Lower lobe of right lung (tissue), 2 donors: Measurements from ENCODE around the gene JADE2. TPM values are rescaled to one million over a fixed set of nuclear protein-coding genes. Genes with fewer than 3 reads are reported as not detected.

Experiments
- ATAC-seq, 2 donors: fragments of 200-7000 bp; cut with Tn5 transposase; one replicate each; pipeline ENCODE4 v1.9.1; 2020 to 2022; ENCODE audit warnings: mild to moderate bottlenecking in 2 of 2, moderate library complexity in 2 of 2
- DNase-seq: peaks from one replicate; pipeline ENCODE4 v3.0.0-alpha.2; 2020
- H3K27ac ChIP-seq: fragments of 200-600 bp; one replicate; pipeline ENCODE4 v1.8.0; 2022
- H3K27me3 ChIP-seq: fragments of 200-600 bp; one replicate; pipeline ENCODE4 v1.8.0; 2022; ENCODE audit warnings: low read depth
- H3K36me3 ChIP-seq: fragments of 200-600 bp; one replicate; pipeline ENCODE4 v1.8.0; 2022; ENCODE audit warnings: mild to moderate bottlenecking
- H3K4me1 ChIP-seq: fragments of 200-600 bp; one replicate; pipeline ENCODE4 v1.8.0; 2022
- H3K4me3 ChIP-seq: fragments of 200-600 bp; one replicate; pipeline ENCODE4 v1.8.0; 2022; ENCODE audit warnings: mild to moderate bottlenecking
- H3K9me3 ChIP-seq: fragments of 200-600 bp; one replicate; pipeline ENCODE4 v1.8.0; 2022
- intact Hi-C: fragments of 100-400 bp; cut with DNase I; formaldehyde crosslinking; loops from one replicate; pipeline ENCODE4 v1.11.0; 2022
- total RNA-seq: library from RNA; stranded (reverse); fragmentation: NEBNext Ultra II Directional; extraction: Animal tissue kit (Norgen Biotek cat#: 25700); gene quantifications from one replicate; pipeline ENCODE4 v1.2.1, GENCODE V29; 2021
- TF ChIP-seq, protein P1 (sequence below): fragments of 200-600 bp; IDR thresholded peaks from one replicate; pipeline ENCODE4 v1.8.0; 2022; ENCODE audit warnings: antibody characterized with exemption, mild to moderate bottlenecking
- donor health status: DM: no; HTN: yes; CAD: no; lungs with severe emphysema.

Gene JADE2
- total RNA-seq, 1 donor from 2014 or later = 79.4 TPM

- H3K9me3 ChIP-seq = no peaks in the 10 kb centered on the region
- H3K27ac ChIP-seq = no peak overlapping the region
- TF ChIP-seq, protein P1, sequence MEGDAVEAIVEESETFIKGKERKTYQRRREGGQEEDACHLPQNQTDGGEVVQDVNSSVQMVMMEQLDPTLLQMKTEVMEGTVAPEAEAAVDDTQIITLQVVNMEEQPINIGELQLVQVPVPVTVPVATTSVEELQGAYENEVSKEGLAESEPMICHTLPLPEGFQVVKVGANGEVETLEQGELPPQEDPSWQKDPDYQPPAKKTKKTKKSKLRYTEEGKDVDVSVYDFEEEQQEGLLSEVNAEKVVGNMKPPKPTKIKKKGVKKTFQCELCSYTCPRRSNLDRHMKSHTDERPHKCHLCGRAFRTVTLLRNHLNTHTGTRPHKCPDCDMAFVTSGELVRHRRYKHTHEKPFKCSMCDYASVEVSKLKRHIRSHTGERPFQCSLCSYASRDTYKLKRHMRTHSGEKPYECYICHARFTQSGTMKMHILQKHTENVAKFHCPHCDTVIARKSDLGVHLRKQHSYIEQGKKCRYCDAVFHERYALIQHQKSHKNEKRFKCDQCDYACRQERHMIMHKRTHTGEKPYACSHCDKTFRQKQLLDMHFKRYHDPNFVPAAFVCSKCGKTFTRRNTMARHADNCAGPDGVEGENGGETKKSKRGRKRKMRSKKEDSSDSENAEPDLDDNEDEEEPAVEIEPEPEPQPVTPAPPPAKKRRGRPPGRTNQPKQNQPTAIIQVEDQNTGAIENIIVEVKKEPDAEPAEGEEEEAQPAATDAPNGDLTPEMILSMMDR = no peak
- intact Hi-C loops = no loop called here
- no peaks in the 10 kb centered on the region for H3K36me3 ChIP-seq
- H3K4me3 ChIP-seq = no peak overlapping the region
- no peak for ATAC-seq
- H3K27me3 ChIP-seq = no peaks in the 10 kb centered on the region
- DNase-seq = no peak
- peaks cover 34% of the 10 kb centered on the region for H3K4me1 ChIP-seq
These were observed 24.6 kb upstream of the JADE2 start for GRCh38 chr5:134500699-134501430.

DNA sequence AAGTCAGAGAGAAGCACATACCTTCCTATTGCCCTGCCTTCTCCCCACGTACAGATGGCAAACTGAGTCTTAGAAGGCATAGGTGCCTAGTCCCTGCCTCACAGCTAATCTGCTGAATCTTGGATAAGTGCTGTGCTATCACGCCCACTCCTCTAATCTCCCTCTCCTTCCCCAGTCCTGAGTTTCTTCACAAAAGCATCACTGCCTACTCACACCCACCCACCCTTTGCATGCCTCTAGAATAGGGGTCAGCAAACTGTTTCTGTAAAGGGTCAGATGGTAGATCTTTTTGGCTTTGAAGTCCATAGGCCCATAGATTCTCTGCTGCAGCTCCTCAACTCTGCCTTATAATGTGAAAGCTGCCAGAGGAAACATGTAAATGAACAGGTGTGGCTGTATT, 23.2 kb upstream of the JADE2 start:
- ATAC-seq (no peak), DNase-seq (no peak)
- no peaks in the 10 kb centered on the region for H3K9me3 ChIP-seq
- no peaks in the 10 kb centered on the region for H3K27me3 ChIP-seq
- H3K4me1 ChIP-seq = peaks cover 44% of the 10 kb centered on the region
- H3K27ac ChIP-seq = no peak overlapping the region
- H3K4me3 ChIP-seq = no peak overlapping the region
- TF ChIP-seq, protein P1 = no peak
- H3K36me3 ChIP-seq = no peaks in the 10 kb centered on the region
- intact Hi-C loops = no loop called here

DNA sequence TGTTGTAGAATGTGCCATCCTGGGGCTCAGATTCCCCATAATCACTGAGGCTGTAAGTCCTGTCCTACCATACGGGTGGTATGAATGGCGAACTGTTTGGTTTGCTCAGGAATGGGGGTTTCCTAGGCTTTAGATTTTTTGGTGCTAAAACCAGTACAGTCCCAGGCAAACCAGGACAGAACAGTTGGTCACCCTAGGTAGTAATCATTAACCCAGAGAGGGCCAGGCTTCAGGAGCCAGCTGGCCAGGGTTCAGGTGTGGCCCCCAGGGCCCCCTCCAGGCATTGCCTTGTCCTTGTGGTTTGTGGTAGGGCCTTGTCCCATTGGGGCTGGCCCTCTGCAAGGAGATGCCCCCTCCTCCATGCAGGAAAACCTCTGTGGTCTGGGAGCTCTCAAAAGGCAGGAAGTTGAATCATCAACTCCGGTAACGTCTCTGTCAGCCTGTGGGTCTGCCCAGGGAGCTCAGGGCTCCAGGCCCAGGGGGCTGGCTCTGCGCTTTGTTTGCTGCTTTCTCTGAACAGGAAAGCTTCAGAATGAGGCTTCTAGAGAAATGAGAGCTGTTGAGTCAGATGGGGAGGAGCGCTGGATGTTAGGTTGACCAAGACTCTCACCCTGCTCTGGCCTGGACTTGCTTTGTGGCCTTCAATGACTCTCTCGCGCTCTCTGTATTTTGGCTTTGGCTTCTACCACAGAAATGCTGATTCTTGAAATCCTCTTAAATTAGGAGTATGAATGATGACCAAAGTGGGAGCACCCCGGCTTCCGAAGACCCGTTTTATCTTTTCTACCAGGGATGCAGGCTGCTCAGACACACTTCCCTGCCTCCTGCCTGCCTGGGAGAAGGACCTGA, 22.2 kb upstream of the JADE2 start:
- TF ChIP-seq, protein P1 = no peak
- intact Hi-C loops = no loop called here
- H3K36me3 ChIP-seq = no peaks in the 10 kb centered on the region
- H3K27me3 ChIP-seq = no peaks in the 10 kb centered on the region
- DNase-seq (peak; percentile 62), ATAC-seq (peak; percentile 72 to 76)
- H3K9me3 ChIP-seq = no peaks in the 10 kb centered on the region
- H3K4me3 ChIP-seq = no peak overlapping the region
- peak overlapping the region; percentile 73 for H3K27ac ChIP-seq
- H3K4me1 ChIP-seq = peaks cover 44% of the 10 kb centered on the region

DNA sequence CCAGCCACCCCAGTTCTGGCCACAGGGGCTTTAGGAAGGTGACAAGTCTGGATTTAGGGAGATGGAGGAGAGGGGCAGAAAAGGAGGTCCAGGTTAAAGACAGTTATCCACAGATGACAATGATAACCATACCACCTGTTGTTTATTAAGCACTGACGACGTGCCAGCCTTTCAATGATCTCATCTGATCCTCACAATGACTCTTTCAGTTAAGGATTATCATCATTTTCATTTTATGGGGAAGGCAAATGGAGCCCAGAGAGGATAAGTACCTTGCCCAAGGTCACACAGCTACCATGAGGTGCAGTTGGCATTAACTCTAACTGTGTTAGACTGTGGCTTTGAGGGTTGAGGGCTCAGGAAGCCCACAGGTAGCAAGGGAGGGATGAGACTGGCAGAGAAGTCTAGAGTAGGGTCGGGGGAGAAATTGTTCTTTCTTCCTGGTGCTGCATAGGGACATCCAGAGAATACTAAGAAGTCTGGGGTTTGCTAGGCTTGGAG, 21.5 kb upstream of the JADE2 start:
- H3K27ac ChIP-seq = peak overlapping the region; percentile 73
- no peaks in the 10 kb centered on the region for H3K27me3 ChIP-seq
- peaks cover 44% of the 10 kb centered on the region for H3K4me1 ChIP-seq
- no peak for ATAC-seq
- no peaks in the 10 kb centered on the region for H3K36me3 ChIP-seq
- TF ChIP-seq, protein P1 = no peak
- intact Hi-C loops = no loop called here
- H3K4me3 ChIP-seq = no peak overlapping the region
- H3K9me3 ChIP-seq = no peaks in the 10 kb centered on the region
- no peak for DNase-seq

DNA sequence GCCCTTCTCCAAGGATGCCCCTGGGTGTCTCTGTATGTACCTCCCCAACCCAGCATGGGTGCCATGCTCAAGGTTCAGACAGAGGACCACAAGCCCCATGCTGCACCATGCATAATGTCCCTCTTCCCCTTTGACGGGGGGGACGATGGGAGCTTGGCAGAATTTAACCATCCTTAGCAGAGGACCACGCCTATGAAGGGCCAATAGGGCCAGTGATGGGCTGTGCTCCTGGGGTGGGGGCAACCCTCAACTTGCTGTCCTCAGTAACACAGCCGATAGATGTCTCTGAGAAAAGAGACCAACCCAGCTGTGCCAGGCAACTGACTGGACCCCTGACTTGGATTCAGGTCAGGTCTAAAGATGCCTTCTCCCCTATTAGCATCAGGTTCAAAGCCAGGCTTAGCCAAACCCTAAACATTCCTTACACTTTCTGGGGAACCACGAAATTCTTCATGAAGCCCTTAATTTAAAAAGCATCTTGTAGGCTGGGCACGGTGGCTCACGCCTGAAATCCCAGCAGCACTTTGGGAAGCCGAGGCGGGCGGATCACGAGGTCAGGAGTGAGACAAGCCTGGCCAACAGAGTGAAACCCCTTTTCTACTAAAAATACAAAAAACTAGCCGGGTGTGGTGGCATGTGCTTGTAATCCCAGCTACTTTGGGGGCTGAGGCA, 20.7 kb upstream of the JADE2 start:
- intact Hi-C loops = no loop called here
- no peaks in the 10 kb centered on the region for H3K27me3 ChIP-seq
- ATAC-seq (no peak), DNase-seq (no peak)
- peak overlapping the region; percentile 73 for H3K27ac ChIP-seq
- no peak overlapping the region for H3K4me3 ChIP-seq
- peaks cover 44% of the 10 kb centered on the region for H3K4me1 ChIP-seq
- H3K36me3 ChIP-seq = no peaks in the 10 kb centered on the region
- TF ChIP-seq, protein P1 = no peak
- no peaks in the 10 kb centered on the region for H3K9me3 ChIP-seq
